Mucosa of descending colon (tissue), 3 donors: ENCODE data around the gene NFKB1. TPM values are rescaled to one million over a fixed set of nuclear protein-coding genes. Genes with fewer than 3 reads are reported as not detected.
A peak's percentile ranks its signal among the peaks of the same experiment; 100 is the strongest.

ENCODE experiments used
- ATAC-seq: fragments of 200-7000 bp; cut with Tn5 transposase; one replicate; pipeline ENCODE4 v1.9.1; 2020; ENCODE audit warnings: mild to moderate bottlenecking, moderate library complexity
- DNase-seq, 3 donors: peaks; one replicate each; pipeline ENCODE4 v3.0.0-alpha.2; 2020
- H3K36me3 ChIP-seq: fragments of 200-600 bp; one replicate; pipeline ENCODE4 v1.8.0; 2021; ENCODE audit warnings: low read depth, mild to moderate bottlenecking
- H3K4me1 ChIP-seq: fragments of 200-600 bp; one replicate; pipeline ENCODE4 v1.8.0; 2021; ENCODE audit warnings: low read depth, mild to moderate bottlenecking
- H3K4me3 ChIP-seq: fragments of 200-600 bp; one replicate; pipeline ENCODE4 v1.8.0; 2021; ENCODE audit warnings: mild to moderate bottlenecking
- H3K9me3 ChIP-seq: fragments of 200-600 bp; one replicate; pipeline ENCODE4 v1.8.0; 2021; ENCODE audit warnings: mild to moderate bottlenecking
- CTCF ChIP-seq: fragments of 200-600 bp; IDR thresholded peaks from one replicate; pipeline ENCODE4 v1.8.0; 2022; ENCODE audit warnings: antibody characterized with exemption, mild to moderate bottlenecking
- intact Hi-C, 2 donors: fragments of 100-400 bp; cut with DNase I in 1 of 2; cut with micrococcal nuclease in 1 of 2; formaldehyde crosslinking; loops; one replicate each; pipeline versions ENCODE4 v1.11.0 to v1.11.1; 2022; cut with DNase I, micrococcal nuclease
- total RNA-seq, 3 donors: library from RNA; stranded (reverse); fragmentation: NEBNext Ultra II Directional in 2 of 3; extraction: Animal tissue kit (Norgen Biotek cat#: 25700) in 2 of 3; gene quantifications; one replicate each; pipeline versions ENCODE4 v1.2.1 to v1.2.4, GENCODE V29; 2021 to 2023
- donor health status: DM: no; HTN: no; CAD: no; lungs with moderate emphysema.
- donor health status: DM: no; HTN: no; CAD: no.
- donor health status: DM: no; HTN: yes; CAD: no.

Gene NFKB1
- total RNA-seq, 3 donors from 2014 or later = 50.8 to 57.4 (median 53.6) TPM

GRCh38 chr4:102575369-102576129, 74.4 kb downstream of the NFKB1 start:
- ATAC-seq = peak; percentile 52
- intact Hi-C loops = no loop called here

GRCh38 chr4:102578270-102578669, 77.1 kb downstream of the NFKB1 start:
- Histone ChIP-seq H3K4me3 (no peak overlapping the region), H3K9me3 (no peaks in the 10 kb centered on the region), H3K4me1 (peaks cover 7% of the 10 kb centered on the region), H3K36me3 (peaks cover 5% of the 10 kb centered on the region)
- intact Hi-C loops = no loop called here
- DNase-seq (no peak), ATAC-seq (no peak)
- TF ChIP-seq CTCF = no peak

More at GRCh38 chr4:102575369-102576129, 74.4 kb downstream of the NFKB1 start:
- Histone ChIP-seq H3K36me3 (peaks cover 3% of the 10 kb centered on the region), H3K4me1 (peaks cover 7% of the 10 kb centered on the region), H3K4me3 (no peak overlapping the region), H3K9me3 (no peaks in the 10 kb centered on the region)
- DNase-seq = no peak
- no peak for TF ChIP-seq CTCF

GRCh38 chr4:102578819-102579218, 77.7 kb downstream of the NFKB1 start:
- peaks cover 7% of the 10 kb centered on the region for H3K4me1 ChIP-seq
- no peak for DNase-seq
- TF ChIP-seq CTCF = no peak

GRCh38 chr4:102579794-102580462, 78.8 kb downstream of the NFKB1 start:
- no peak for ATAC-seq
- peaks cover 7% of the 10 kb centered on the region for H3K4me1 ChIP-seq
- intact Hi-C loops = no loop called here
- no peaks in the 10 kb centered on the region for H3K9me3 ChIP-seq
- H3K36me3 ChIP-seq = peaks cover 5% of the 10 kb centered on the region
- no peak overlapping the region for H3K4me3 ChIP-seq
- no peak for TF ChIP-seq CTCF
- no peak for DNase-seq

More at GRCh38 chr4:102578819-102579218, 77.7 kb downstream of the NFKB1 start:
- intact Hi-C loops = no loop called here
- no peak for ATAC-seq
- no peaks in the 10 kb centered on the region for H3K9me3 ChIP-seq
- peaks cover 5% of the 10 kb centered on the region for H3K36me3 ChIP-seq
- H3K4me3 ChIP-seq = no peak overlapping the region

GRCh38 chr4:102580463-102580842, 79.3 kb downstream of the NFKB1 start:
- peaks cover 5% of the 10 kb centered on the region for H3K36me3 ChIP-seq
- H3K4me1 ChIP-seq = peaks cover 4% of the 10 kb centered on the region
- intact Hi-C loops = no loop called here
- H3K4me3 ChIP-seq = no peak overlapping the region
- no peak for ATAC-seq
- TF ChIP-seq CTCF = no peak
- DNase-seq = no peak
- H3K9me3 ChIP-seq = no peaks in the 10 kb centered on the region
